Thoracic aorta (tissue), 2 donors: ENCODE results near the gene BICC1. TPM values are rescaled to one million over a fixed set of nuclear protein-coding genes. Genes with fewer than 3 reads are reported as not detected.

Source experiments
- ATAC-seq: fragments of 150-250 bp; one replicate; pipeline ENCODE4 v1.8.0; 2017; ENCODE audit warnings: low read depth; ENCODE audit not compliant: insufficient number of reproducible peaks, low FRiP score
- DNase-seq: peaks from one replicate; pipeline ENCODE4 v3.0.0-alpha.2; 2020; ENCODE audit warnings: low spot score
- H3K27ac ChIP-seq, 2 donors: fragments of 200-600 bp; sonication (generic); 1 replicate in 1 of 2; 2 replicates in 1 of 2; pipeline ENCODE4 v1.5.1; 2016; ENCODE audit warnings: mild to moderate bottlenecking in 2 of 2, moderate library complexity in 2 of 2
- H3K27me3 ChIP-seq: fragments of 200-600 bp; sonication (generic); replicated peaks from 2 replicates; pipeline ENCODE4 v1.6.0; 2016; ENCODE audit warnings: mild to moderate bottlenecking; ENCODE audit not compliant: insufficient read depth
- H3K36me3 ChIP-seq: fragments of 200-600 bp; sonication (generic); one replicate; pipeline ENCODE4 v1.5.1; 2016
- H3K4me1 ChIP-seq, 2 donors: fragments of 200-600 bp; sonication (generic); 1 replicate in 1 of 2; 2 replicates in 1 of 2; pipeline versions ENCODE4 v1.5.1 to v1.6.0; 2016; ENCODE audit warnings: low read depth in 2 of 2, mild to moderate bottlenecking in 1 of 2; ENCODE audit not compliant: control insufficient read depth in 1 of 2
- H3K4me3 ChIP-seq: fragments of 200-600 bp; sonication (generic); 2 replicates; pipeline ENCODE4 v1.5.1; 2016; ENCODE audit warnings: mild to moderate bottlenecking
- H3K9me3 ChIP-seq: fragments of 200-600 bp; sonication (generic); 2 replicates; pipeline ENCODE4 v1.5.1; 2016
- CTCF ChIP-seq: fragments of 200-600 bp; sonication (generic); IDR thresholded peaks from one replicate; pipeline ENCODE4 v1.5.1; 2019; ENCODE audit warnings: antibody characterized with exemption
- total RNA-seq, 2 donors: library from RNA; depleted of rRNA; stranded (reverse); fragments of >200 nt; gene quantifications; one replicate each; pipeline versions ENCODE4 v1.1.0 to v1.2.3, GENCODE V29; 2016

The BICC1 gene
- total RNA-seq, 2 donors from 2014 or later, result 20.4 to 28.1 TPM

GRCh38 chr10:58844680-58845079 is 332.0 kb downstream of the BICC1 start:
- no peaks in the 10 kb centered on the region for H3K36me3 ChIP-seq
- ATAC-seq (no peak), DNase-seq (no peak)
- H3K9me3 ChIP-seq, result no peaks in the 10 kb centered on the region
- TF ChIP-seq CTCF, result no peak
- H3K27me3 ChIP-seq, result no peaks in the 10 kb centered on the region
- no peaks in the 10 kb centered on the region for H3K4me1 ChIP-seq
- H3K4me3 ChIP-seq, result no peak overlapping the region
- no peak overlapping the region for H3K27ac ChIP-seq

- ATAC-seq, result no peak
- Histone ChIP-seq H3K4me1 (no peaks in the 10 kb centered on the region), H3K36me3 (no peaks in the 10 kb centered on the region), H3K27ac (no peak overlapping the region), H3K9me3 (no peaks in the 10 kb centered on the region), H3K4me3 (no peak overlapping the region), H3K27me3 (no peaks in the 10 kb centered on the region)
- DNase-seq, result no peak
- no peak for TF ChIP-seq CTCF
Measured at GRCh38 chr10:58846856-58847255, 334.2 kb downstream of the BICC1 start.

- no peak overlapping the region for H3K27ac ChIP-seq
- no peak overlapping the region for H3K4me3 ChIP-seq
- DNase-seq, result no peak
- peaks cover 5 to 10% of the 10 kb centered on the region in 2 donors for H3K4me1 ChIP-seq
- no peaks in the 10 kb centered on the region for H3K36me3 ChIP-seq
- no peaks in the 10 kb centered on the region for H3K27me3 ChIP-seq
- ATAC-seq, result no peak
- no peaks in the 10 kb centered on the region for H3K9me3 ChIP-seq
- TF ChIP-seq CTCF, result no peak
Measured at GRCh38 chr10:58851606-58852005, 338.9 kb downstream of the BICC1 start.

- Histone ChIP-seq H3K36me3 (no peaks in the 10 kb centered on the region), H3K4me1 (peaks cover 5 to 17% of the 10 kb centered on the region in 2 donors), H3K27ac (no peak overlapping the region), H3K27me3 (no peaks in the 10 kb centered on the region), H3K9me3 (no peaks in the 10 kb centered on the region), H3K4me3 (no peak overlapping the region)
- no peak for DNase-seq
- TF ChIP-seq CTCF, result no peak
- ATAC-seq, result no peak
Measured at GRCh38 chr10:58853668-58854067, 341.0 kb downstream of the BICC1 start.

GRCh38 chr10:58854811-58855210 is 342.1 kb downstream of the BICC1 start:
- Histone ChIP-seq H3K9me3 (no peaks in the 10 kb centered on the region), H3K36me3 (no peaks in the 10 kb centered on the region), H3K27me3 (no peaks in the 10 kb centered on the region), H3K27ac (no peak overlapping the region), H3K4me3 (no peak overlapping the region), H3K4me1 (peaks cover 5 to 17% of the 10 kb centered on the region in 2 donors)
- no peak for TF ChIP-seq CTCF
- no peak for ATAC-seq
- DNase-seq, result no peak
